ENCODE results near the gene NFIX. TPM values are rescaled to one million over a fixed set of nuclear protein-coding genes. Genes with fewer than 3 reads are reported as not detected.

Gene NFIX
- total and polyA plus RNA-seq, 2 donors (not counting 1 experiment from before 2014, with no cell fraction given): 35.7 to 74.8 TPM

DNA sequence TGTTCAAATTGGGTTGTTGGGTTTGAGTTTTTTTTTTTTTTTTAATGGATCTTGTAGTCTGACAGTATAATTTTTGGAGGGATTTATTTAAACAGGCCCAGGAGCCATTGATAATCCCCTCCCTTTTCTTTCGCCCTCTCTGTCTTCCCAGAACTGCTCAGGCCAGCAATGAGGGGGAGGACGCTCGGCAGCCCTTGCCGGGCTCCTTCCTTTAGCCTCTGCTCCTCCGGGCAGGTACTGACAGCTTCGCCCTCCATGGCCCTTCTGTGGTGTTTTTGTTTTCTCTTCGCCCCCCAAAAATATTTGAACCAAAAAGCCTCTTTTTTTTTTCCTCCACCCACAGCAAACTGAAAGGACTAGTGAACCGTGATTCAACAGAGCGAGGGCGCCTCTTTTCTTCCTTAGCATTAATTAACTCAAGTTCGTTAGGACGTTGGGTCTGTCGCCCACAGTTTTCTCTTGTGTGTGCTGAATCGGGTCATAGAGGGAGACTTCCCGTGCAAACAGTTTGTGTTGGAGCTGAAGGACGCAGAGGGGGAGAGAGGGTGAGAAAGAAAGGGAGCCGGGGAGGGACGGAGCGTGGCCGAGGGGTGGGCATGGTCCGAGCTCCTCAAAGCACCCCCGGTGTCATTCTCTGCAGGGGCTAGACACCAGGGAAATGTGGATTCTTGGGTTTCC, 21.5 kb downstream of the NFIX start:
- Histone ChIP-seq H3K4me2 (ENCODE audit: extremely low read depth, insufficient read depth, low read length) (peak overlapping the region; percentile 98), H3K27me3 (ENCODE audit: control insufficient read depth, insufficient read depth, low read length) (no peaks in the 10 kb centered on the region), H3K27ac (ENCODE audit: insufficient read depth, low read length) (peak overlapping the region; percentile 86), H3K4me1 (ENCODE audit: control insufficient read depth, extremely low read depth, insufficient read depth, low read length) (peaks cover 37% of the 10 kb centered on the region), H3K36me3 (ENCODE audit: control insufficient read depth, insufficient read depth, low read length) (peaks cover 4% of the 10 kb centered on the region), H3K79me2 (ENCODE audit: control insufficient read depth, insufficient read depth, low read length) (peaks cover 96% of the 10 kb centered on the region), H3K9ac (ENCODE audit: insufficient read depth, low read length) (peak overlapping the region; percentile 13), H3K4me3 (replicated peaks in 1 of 4; ENCODE audit: control extremely low read depth in 1 of 4, insufficient read depth in 1 of 4, low read depth in 3 of 4, low read length in 4 of 4) (peak overlapping the region; percentile 13 to 53 (median 30)), H3K9me3 (ENCODE audit: control insufficient read depth, insufficient read depth, low read depth, low read length) (no peaks in the 10 kb centered on the region), H2AFZ (ENCODE audit: low read length) (no peak overlapping the region), H4K20me1 (ENCODE audit: control insufficient read depth, extremely low read depth, insufficient read depth, low read length) (no peaks in the 10 kb centered on the region)
- TF ChIP-seq, protein P1, sequence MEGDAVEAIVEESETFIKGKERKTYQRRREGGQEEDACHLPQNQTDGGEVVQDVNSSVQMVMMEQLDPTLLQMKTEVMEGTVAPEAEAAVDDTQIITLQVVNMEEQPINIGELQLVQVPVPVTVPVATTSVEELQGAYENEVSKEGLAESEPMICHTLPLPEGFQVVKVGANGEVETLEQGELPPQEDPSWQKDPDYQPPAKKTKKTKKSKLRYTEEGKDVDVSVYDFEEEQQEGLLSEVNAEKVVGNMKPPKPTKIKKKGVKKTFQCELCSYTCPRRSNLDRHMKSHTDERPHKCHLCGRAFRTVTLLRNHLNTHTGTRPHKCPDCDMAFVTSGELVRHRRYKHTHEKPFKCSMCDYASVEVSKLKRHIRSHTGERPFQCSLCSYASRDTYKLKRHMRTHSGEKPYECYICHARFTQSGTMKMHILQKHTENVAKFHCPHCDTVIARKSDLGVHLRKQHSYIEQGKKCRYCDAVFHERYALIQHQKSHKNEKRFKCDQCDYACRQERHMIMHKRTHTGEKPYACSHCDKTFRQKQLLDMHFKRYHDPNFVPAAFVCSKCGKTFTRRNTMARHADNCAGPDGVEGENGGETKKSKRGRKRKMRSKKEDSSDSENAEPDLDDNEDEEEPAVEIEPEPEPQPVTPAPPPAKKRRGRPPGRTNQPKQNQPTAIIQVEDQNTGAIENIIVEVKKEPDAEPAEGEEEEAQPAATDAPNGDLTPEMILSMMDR (conservative IDR thresholded peaks at IDR 0.05 in 1 of 2, IDR thresholded peaks at IDR 0.05 in 1 of 2; ENCODE audit: low read depth in 1 of 2, low read length in 2 of 2): no peak
- no peak for TF ChIP-seq EZH2 (IDR thresholded peaks at IDR 0.05; ENCODE audit: low read length, missing control alignments)
- no peak for DNase-seq (ENCODE audit: low read depth in 2 of 2)

DNA sequence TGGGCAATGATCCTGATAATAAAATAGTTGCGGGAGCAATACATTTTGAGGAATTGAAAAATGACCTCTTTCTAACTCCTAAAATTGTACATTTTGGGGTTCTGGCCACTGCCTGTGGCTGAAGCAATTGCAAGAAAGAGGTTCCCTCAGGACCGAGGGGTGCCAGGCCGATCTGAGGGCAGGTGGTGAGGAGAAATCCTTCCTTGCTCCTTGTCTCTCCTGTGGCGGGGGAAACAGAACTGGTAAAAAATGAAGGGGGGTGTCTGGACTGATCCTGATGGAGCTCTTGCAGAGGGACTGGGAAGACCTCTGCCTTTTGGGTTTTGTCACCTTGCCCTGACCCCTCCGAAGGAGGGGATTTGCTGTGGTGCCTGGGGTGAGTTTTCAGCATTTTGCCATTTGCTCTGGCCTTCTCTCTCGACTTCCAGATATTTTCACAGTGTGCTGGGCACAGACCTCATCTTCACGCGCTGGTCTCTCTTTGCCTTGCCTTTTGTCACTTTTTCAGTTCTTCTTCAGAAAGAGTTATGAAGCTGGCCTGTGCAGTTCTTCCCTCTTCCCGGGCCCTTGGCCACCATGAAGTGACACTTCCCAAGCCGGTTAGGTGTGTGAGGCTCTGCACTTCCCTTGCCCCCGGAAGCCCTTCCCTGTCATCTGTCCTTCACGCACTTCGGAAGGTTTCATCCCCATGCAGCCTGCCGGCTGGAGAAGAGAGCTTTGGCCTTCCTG, 22.2 kb downstream of the NFIX start:
- Histone ChIP-seq H3K4me3 (replicated peaks in 1 of 4; ENCODE audit: control extremely low read depth in 1 of 4, insufficient read depth in 1 of 4, low read depth in 3 of 4, low read length in 4 of 4) (peak overlapping the region; percentile 5 to 53 (median 30)), H3K4me2 (ENCODE audit: extremely low read depth, insufficient read depth, low read length) (peak overlapping the region; percentile 98), H3K9me3 (ENCODE audit: control insufficient read depth, insufficient read depth, low read depth, low read length) (no peaks in the 10 kb centered on the region), H3K4me1 (ENCODE audit: control insufficient read depth, extremely low read depth, insufficient read depth, low read length) (peaks cover 38% of the 10 kb centered on the region), H3K27me3 (ENCODE audit: control insufficient read depth, insufficient read depth, low read length) (no peaks in the 10 kb centered on the region), H3K27ac (ENCODE audit: insufficient read depth, low read length) (peak overlapping the region; percentile 86), H4K20me1 (ENCODE audit: control insufficient read depth, extremely low read depth, insufficient read depth, low read length) (no peaks in the 10 kb centered on the region), H2AFZ (ENCODE audit: low read length) (no peak overlapping the region), H3K79me2 (ENCODE audit: control insufficient read depth, insufficient read depth, low read length) (peaks cover 94% of the 10 kb centered on the region), H3K36me3 (ENCODE audit: control insufficient read depth, insufficient read depth, low read length) (no peaks in the 10 kb centered on the region), H3K9ac (ENCODE audit: insufficient read depth, low read length) (no peak overlapping the region)
- DNase-seq (ENCODE audit: low read depth in 2 of 2): peak in 1 of 2 donors; percentile 16
- TF ChIP-seq, protein P1 (conservative IDR thresholded peaks at IDR 0.05 in 1 of 2, IDR thresholded peaks at IDR 0.05 in 1 of 2; ENCODE audit: low read depth in 1 of 2, low read length in 2 of 2): no peak
- TF ChIP-seq EZH2 (IDR thresholded peaks at IDR 0.05; ENCODE audit: low read length, missing control alignments): no peak
